C4-2B (cell line): ENCODE measurements around the gene CCNY.
"Not testable (repeated sequence)": the region's sequence is repeated elsewhere in the genome, so short reads cannot be mapped to it uniquely, and the experiment has no call there.

Source experiments
- H3K27ac ChIP-seq: fragments of 450-650 bp; 2 replicates; pipeline ENCODE4 v1.5.1; 2017
- CTCF ChIP-seq: fragments of 450-650 bp; conservative IDR thresholded peaks from 2 replicates; pipeline ENCODE4 v1.5.1; 2017; ENCODE audit warnings: mild to moderate bottlenecking
- ZFX ChIP-seq: fragments of 450-650 bp; IDR thresholded peaks from 2 replicates; pipeline ENCODE4 v1.6.1; 2017

Gene CCNY

GRCh38 chr10:35351021-35351420 lies 14.7 kb downstream of the CCNY start:
- TF ChIP-seq CTCF: no peak
- TF ChIP-seq ZFX: no peak
- no peak overlapping the region for H3K27ac ChIP-seq

- H3K27ac ChIP-seq: no peak overlapping the region
- TF ChIP-seq CTCF: no peak
- no peak for TF ChIP-seq ZFX
Measured at GRCh38 chr10:35352097-35352496, 15.8 kb downstream of the CCNY start.

- H3K27ac ChIP-seq: no peak overlapping the region
- TF ChIP-seq CTCF: no peak
- TF ChIP-seq ZFX: no peak
Measured at GRCh38 chr10:35352512-35352911, 16.2 kb downstream of the CCNY start.

GRCh38 chr10:35353395-35353794 lies 17.1 kb downstream of the CCNY start:
- no peak for TF ChIP-seq CTCF
- TF ChIP-seq ZFX: no peak
- no peak overlapping the region for H3K27ac ChIP-seq

- H3K27ac ChIP-seq: no peak overlapping the region
- no peak for TF ChIP-seq CTCF
Measured at GRCh38 chr10:35353805-35354204, 17.5 kb downstream of the CCNY start.

- not testable (repeated sequence) for H3K27ac ChIP-seq
Measured at GRCh38 chr10:35354257-35354656, 17.9 kb downstream of the CCNY start.

- no peak for TF ChIP-seq CTCF
- no peak for TF ChIP-seq ZFX
- H3K27ac ChIP-seq: no peak overlapping the region
Measured at GRCh38 chr10:35355971-35356724, 19.8 kb downstream of the CCNY start.

GRCh38 chr10:35356725-35357092 lies 20.4 kb downstream of the CCNY start:
- no peak overlapping the region for H3K27ac ChIP-seq
- TF ChIP-seq CTCF (no peak), ZFX (no peak)
